Measurements from ENCODE around the gene MARCHF10.

- TF ChIP-seq CTCF (IDR thresholded peaks at IDR 0.05) (no peak), POLR2A (IDR thresholded peaks at IDR 0.05) (no peak), POLR2AphosphoS5 (IDR thresholded peaks at IDR 0.05) (no peak)
Observed at GRCh38 chr17:62673614-62674362, 134.3 kb downstream of the MARCHF10 start.
